K562 (cell line): ENCODE measurements around the gene GDF7. TPM values are rescaled to one million over a fixed set of nuclear protein-coding genes. Genes with fewer than 3 reads are reported as not detected.

Experiments used
- ATAC-seq: fragments of 200-7000 bp; cut with Tn5 transposase; 3 replicates; pipeline ENCODE4 v1.9.1; 2020; ENCODE audit warnings: moderate library complexity
- BruUV-seq: library from RNA; stranded (reverse); fragments of 400-500 nt; replicated peaks from 2 replicates; lab custom pipeline; 2021; lab: Mats Ljungman, UMichigan
- CTCF ChIA-PET: fragments of 300-600 bp; formaldehyde crosslinking; extraction: SDS; loops from one replicate; lab custom pipeline; 2021; ENCODE audit warnings: low intra/inter-chr PET ratio; lab: Yijun Ruan, JAX
- POLR2A ChIA-PET: fragments of 300-600, 350-650 bp; sonication (Branson Sonifier 250); formaldehyde crosslinking; extraction: SDS; loops from one replicate; lab custom pipeline; 2021; ENCODE audit warnings: antibody characterized with exemption, inconsistent platforms; lab: Yijun Ruan, JAX
- DNase-seq, 4 experiments: peaks; one replicate each; pipeline versions ENCODE4 v3.0.0 to v3.0.0-alpha.2; 2011 to 2018; ENCODE audit warnings: low spot score in 3 of 4, mixed read lengths in 3 of 4; ENCODE audit errors: extremely low read depth in 1 of 4
- FAIRE-seq: peaks from 2 replicates; lab custom pipeline; 2011; peaks lifted over from hg19 to GRCh38; lab: Jason Lieb, UNC
- H2AFZ ChIP-seq: 2 replicates; pipeline ENCODE4 v1.6.0; 2011; ENCODE audit warnings: low read depth, low read length, control low read depth, inconsistent platforms
- H3K27ac ChIP-seq: fragments of 200-600 bp; 3 replicates; pipeline ENCODE4 v1.8.0; 2011; ENCODE audit warnings: low read depth, mild to moderate bottlenecking, control low read depth, inconsistent platforms, low read length, moderate library complexity, mixed read lengths; ENCODE audit errors: extremely low read depth
- H3K27me3 ChIP-seq, 2 experiments: fragments of 300-600 bp in 1 of 2; 2 replicates in 1 of 2; 3 replicates in 1 of 2; pipeline versions ENCODE4 v1.6.0 to v1.8.0; 2011; ENCODE audit warnings: inconsistent platforms in 2 of 2, low read length in 2 of 2, mild to moderate bottlenecking in 1 of 2, mixed read lengths in 1 of 2, moderate library complexity in 1 of 2; ENCODE audit not compliant: control insufficient read depth in 2 of 2, insufficient read depth in 2 of 2
- H3K36me3 ChIP-seq: fragments of 300-600 bp; 3 replicates; pipeline ENCODE4 v1.8.0; 2011; ENCODE audit warnings: mild to moderate bottlenecking, low read length, inconsistent platforms; ENCODE audit not compliant: control insufficient read depth, insufficient read depth
- H3K4me1 ChIP-seq, 2 experiments: fragments of 200-600 bp in 1 of 2; replicated peaks in 1 of 2; 2 replicates in 1 of 2; 3 replicates in 1 of 2; pipeline versions ENCODE4 v1.5.1 to v1.8.0; 2011; ENCODE audit warnings: inconsistent platforms in 2 of 2, low read length in 2 of 2, mild to moderate bottlenecking in 1 of 2, mixed read lengths in 1 of 2, moderate library complexity in 1 of 2; ENCODE audit not compliant: control insufficient read depth in 2 of 2, insufficient read depth in 2 of 2
- H3K4me2 ChIP-seq: 2 replicates; pipeline ENCODE4 v1.6.1; 2011; ENCODE audit warnings: low read length, control low read depth, inconsistent platforms, mixed read lengths; ENCODE audit not compliant: insufficient read depth
- H3K4me3 ChIP-seq: fragments of 200-600 bp; sonication (generic), shearing (Covaris generic); 2 replicates; pipeline ENCODE4 v1.5.1; 2016; ENCODE audit warnings: control low read depth, inconsistent platforms
- H3K79me2 ChIP-seq: fragments of 200-600 bp; 3 replicates; pipeline ENCODE4 v1.8.0; 2011; ENCODE audit warnings: low read length, inconsistent platforms; ENCODE audit not compliant: control insufficient read depth, insufficient read depth
- H3K9ac ChIP-seq, 2 experiments: 2 replicates each; pipeline versions ENCODE4 v1.6.0 to v1.6.1; 2011; ENCODE audit warnings: low read depth in 2 of 2, low read length in 2 of 2, control low read depth in 1 of 2, inconsistent platforms in 1 of 2, mild to moderate bottlenecking in 1 of 2, mixed read lengths in 1 of 2; ENCODE audit not compliant: insufficient read depth in 1 of 2
- H3K9me1 ChIP-seq: one replicate; pipeline ENCODE4 v1.6.0; 2011; ENCODE audit warnings: inconsistent platforms, mild to moderate bottlenecking, low read length, moderate library complexity; ENCODE audit not compliant: control insufficient read depth, insufficient read depth
- H3K9me3 ChIP-seq: replicated peaks from 2 replicates; pipeline ENCODE4 v1.5.1; 2011; ENCODE audit warnings: low read depth, low read length, inconsistent platforms; ENCODE audit not compliant: control insufficient read depth, insufficient read depth
- H4K20me1 ChIP-seq: replicated peaks from 2 replicates; pipeline ENCODE4 v1.6.1; 2011; ENCODE audit warnings: low read length, inconsistent platforms, mixed read lengths; ENCODE audit not compliant: control insufficient read depth, insufficient read depth
- HBP1 ChIP-seq: fragments of 450-650 bp; formaldehyde crosslinking; IDR thresholded peaks from 2 replicates; pipeline ENCODE4 v1.4.0; 2022; ENCODE audit warnings: missing genetic modification characterization
- PHF20 ChIP-seq: fragments of 450-650 bp; IDR thresholded peaks from 2 replicates; pipeline ENCODE4 v1.6.1; 2018; ENCODE audit not compliant: partially characterized antibody
- TRIM25 ChIP-seq: fragments of 450-650 bp; IDR thresholded peaks from 2 replicates; pipeline ENCODE4 v1.7.0; 2016; ENCODE audit warnings: borderline replicate concordance
- ZNF318 ChIP-seq, 2 experiments: fragments of 450-650 bp; IDR thresholded peaks; 2 replicates each; pipeline ENCODE4 v1.6.1; 2016; ENCODE audit warnings: mild to moderate bottlenecking in 2 of 2, borderline replicate concordance in 1 of 2, low read depth in 1 of 2, moderate library complexity in 1 of 2
- ZNF512 ChIP-seq: IDR thresholded peaks from 2 replicates; pipeline ENCODE4 v1.6.1; 2016; ENCODE audit warnings: missing genetic modification characterization, missing compliant biosample characterization
- ZNF830 ChIP-seq: fragments of 250-450 bp; sonication (Bioruptor Pico); IDR thresholded peaks from 2 replicates; pipeline ENCODE4 v1.5.0; 2021; ENCODE audit warnings: mild to moderate bottlenecking
- WGBS: fragments of 100-300 bp; shearing (Covaris generic); methylation state at CpG from one replicate; pipeline ENCODE4 v1.1.6; 2016; ENCODE audit warnings: low coverage, mixed read lengths; ENCODE audit not compliant: insufficient coverage; ENCODE audit errors: missing lambda C conversion rate; 5-methylcytosine and 5-hydroxymethylcytosine counted together
- in situ Hi-C: fragments of 300-500 bp; cut with MboI; formaldehyde crosslinking; loops from 4 replicates; pipeline ENCODE4 v1.15.0; 2018; ENCODE audit warnings: inconsistent platforms, mixed read lengths
- intact Hi-C: fragments of 100-400 bp; cut with micrococcal nuclease; formaldehyde crosslinking; loops from 2 replicates; pipeline ENCODE4 v1.14.2; 2022
- polyA plus RNA-seq, 8 experiments: library from polyadenylated mRNA; depleted of rRNA in 4 of 8; stranded (reverse) in 5 of 8; unstranded in 3 of 8; fragments of >200 nt; fragmentation: Nextera tagmentation in 2 of 8; fragmentation: Illumina TruSeq in 1 of 8; extraction: Ambion mirVana in 2 of 8; extraction: Trizol in 1 of 8; gene quantifications; 2 replicates each; pipeline versions ENCODE4 v1.2.1 to v1.2.3, GENCODE V29; 2011 to 2014; ENCODE audit warnings: inconsistent platforms in 1 of 8, missing spikeins in 1 of 8
- total RNA-seq, 7 experiments: library from RNA; depleted of rRNA in 6 of 7; stranded (reverse); fragments of >200 nt in 6 of 7; fragmentation: Illumina TruSeq in 2 of 7; extraction: Trizol in 2 of 7; gene quantifications; 2 replicates each; pipeline versions ENCODE4 v1.2.1 to v1.2.3, GENCODE V29; 2011 to 2021; ENCODE audit warnings: low replicate concordance in 1 of 7

The GDF7 gene
- total and polyA plus RNA-seq, 9 of the 15 experiments (the other 6 are each of a cell fraction or from before 2014, with no cell fraction given): 0.01 TPM; not detected in 7

GRCh38 chr2:20717641-20718040, 50.7 kb downstream of the GDF7 start:
- POLR2A ChIA-PET: no interaction called here
- intact Hi-C loops (no loop called here), in situ Hi-C loops (no loop called here)
- no peak overlapping the region for H3K4me3 ChIP-seq
- no peak overlapping the region for H2AFZ ChIP-seq
- H3K27me3 ChIP-seq: no peaks in the 10 kb centered on the region
- no peaks in the 10 kb centered on the region for H3K9me1 ChIP-seq
- no peaks in the 10 kb centered on the region for H3K9me3 ChIP-seq
- FAIRE-seq (no peak), ATAC-seq (no peak), DNase-seq (no peak)
- no TSS peak for BruUV-seq
- no peak overlapping the region for H3K9ac ChIP-seq
- 62% methylated on average over 1 of the region's 1 CpG for WGBS
- no peaks in the 10 kb centered on the region for H3K4me1 ChIP-seq
- no peaks in the 10 kb centered on the region for H4K20me1 ChIP-seq
- no peak overlapping the region for H3K4me2 ChIP-seq
- no peak overlapping the region for H3K27ac ChIP-seq
- CTCF ChIA-PET: no interaction called here
- H3K79me2 ChIP-seq: peaks cover 5% of the 10 kb centered on the region; the same call in 1 of the 3 replicates
- H3K36me3 ChIP-seq: 0 out of 3 replicates have a peak, but pooled peaks cover 2% of the 10 kb centered on the region
- TF ChIP-seq ZNF318 (IDR thresholded peaks at IDR 0.05; ENCODE audit: borderline replicate concordance in 1 of 2, low read depth in 1 of 2): no peak
- no peak for TF ChIP-seq ZNF830 (CRISPR knock-in tag)
- no peak for TF ChIP-seq ZNF512 (tag)
- no peak for TF ChIP-seq TRIM25
- TF ChIP-seq PHF20: no peak
- TF ChIP-seq HBP1 (CRISPR knock-in tag): no peak
